WERI-Rb-1 (cell line): ENCODE measurements around the gene PRKCA.

Experiments
- DNase-seq: peaks from one replicate; pipeline ENCODE4 v3.0.0-alpha.2; 2020
- H3K27ac ChIP-seq: fragments of 250-450 bp; sonication (Bioruptor Pico); 2 replicates; pipeline ENCODE4 v1.5.1; 2020; ENCODE audit warnings: mild to moderate bottlenecking, moderate library complexity
- H3K27me3 ChIP-seq: fragments of 250-450 bp; sonication (Bioruptor Pico); 2 replicates; pipeline ENCODE4 v1.5.1; 2021; ENCODE audit warnings: mild to moderate bottlenecking, low read depth, moderate library complexity; ENCODE audit not compliant: insufficient read depth, severe bottlenecking
- H3K36me3 ChIP-seq: fragments of 250-450 bp; sonication (Bioruptor Pico); 2 replicates; pipeline ENCODE4 v1.5.1; 2020; ENCODE audit warnings: mild to moderate bottlenecking, moderate library complexity
- H3K4me3 ChIP-seq: 2 replicates; pipeline ENCODE4 v1.5.1; 2011; ENCODE audit warnings: low read depth, mild to moderate bottlenecking, control low read depth, low read length
- H3K9me3 ChIP-seq: fragments of 250-450 bp; sonication (Bioruptor Pico); 2 replicates; pipeline ENCODE4 v1.5.1; 2021; ENCODE audit warnings: mild to moderate bottlenecking, moderate library complexity; ENCODE audit not compliant: severe bottlenecking
- TF ChIP-seq, protein P1 (sequence below): IDR thresholded peaks from 2 replicates; pipeline ENCODE4 v1.5.1; 2011; ENCODE audit warnings: low read depth, mild to moderate bottlenecking, control low read depth, inconsistent platforms, low read length

The PRKCA gene

DNA sequence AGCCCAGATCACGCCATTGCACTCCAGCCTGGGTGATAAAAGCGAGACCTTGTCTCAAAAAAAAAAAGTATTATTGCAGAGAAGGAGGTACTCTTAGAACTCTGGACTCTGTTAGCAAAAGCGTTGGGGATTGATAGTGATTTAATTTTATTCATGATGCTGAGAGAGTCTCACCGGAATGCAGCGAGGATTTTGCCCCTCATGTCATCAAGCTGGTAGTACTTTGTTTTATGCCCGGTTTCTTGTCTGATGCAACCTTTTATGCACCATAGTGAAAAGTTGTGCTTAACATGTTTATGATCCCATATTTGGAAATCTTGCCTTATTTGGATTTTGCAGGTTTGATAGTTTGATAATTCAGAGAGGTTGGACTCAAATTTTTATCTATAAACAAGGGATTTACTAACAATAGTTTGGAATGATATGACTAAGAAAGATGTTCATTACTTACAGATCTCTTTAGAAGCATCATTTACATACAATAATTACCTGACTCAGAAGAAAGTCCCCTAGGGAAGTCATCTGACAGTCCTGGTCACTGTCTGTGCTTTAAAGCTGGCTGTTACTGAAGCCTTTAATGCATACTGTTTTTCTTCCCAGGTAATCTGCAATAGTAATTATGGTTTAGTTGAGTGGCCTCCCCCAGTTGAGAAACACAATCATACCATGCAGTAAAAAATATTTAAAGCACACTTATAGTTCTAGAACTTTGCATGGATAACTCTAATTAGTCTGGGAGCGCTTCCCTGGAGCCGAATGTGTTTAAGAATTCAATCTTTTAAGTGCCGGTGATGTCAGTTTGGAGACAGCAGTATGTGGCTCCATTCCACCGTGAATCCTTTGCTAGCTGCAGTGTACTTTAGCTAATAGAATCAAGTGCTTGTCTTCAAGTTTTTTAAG, 120.9 kb downstream of the PRKCA start:
- Histone ChIP-seq H3K27me3 (no peaks in the 10 kb centered on the region), H3K36me3 (no peaks in the 10 kb centered on the region), H3K9me3 (no peaks in the 10 kb centered on the region), H3K27ac (no peak overlapping the region), H3K4me3 (no peak overlapping the region)
- TF ChIP-seq, protein P1, sequence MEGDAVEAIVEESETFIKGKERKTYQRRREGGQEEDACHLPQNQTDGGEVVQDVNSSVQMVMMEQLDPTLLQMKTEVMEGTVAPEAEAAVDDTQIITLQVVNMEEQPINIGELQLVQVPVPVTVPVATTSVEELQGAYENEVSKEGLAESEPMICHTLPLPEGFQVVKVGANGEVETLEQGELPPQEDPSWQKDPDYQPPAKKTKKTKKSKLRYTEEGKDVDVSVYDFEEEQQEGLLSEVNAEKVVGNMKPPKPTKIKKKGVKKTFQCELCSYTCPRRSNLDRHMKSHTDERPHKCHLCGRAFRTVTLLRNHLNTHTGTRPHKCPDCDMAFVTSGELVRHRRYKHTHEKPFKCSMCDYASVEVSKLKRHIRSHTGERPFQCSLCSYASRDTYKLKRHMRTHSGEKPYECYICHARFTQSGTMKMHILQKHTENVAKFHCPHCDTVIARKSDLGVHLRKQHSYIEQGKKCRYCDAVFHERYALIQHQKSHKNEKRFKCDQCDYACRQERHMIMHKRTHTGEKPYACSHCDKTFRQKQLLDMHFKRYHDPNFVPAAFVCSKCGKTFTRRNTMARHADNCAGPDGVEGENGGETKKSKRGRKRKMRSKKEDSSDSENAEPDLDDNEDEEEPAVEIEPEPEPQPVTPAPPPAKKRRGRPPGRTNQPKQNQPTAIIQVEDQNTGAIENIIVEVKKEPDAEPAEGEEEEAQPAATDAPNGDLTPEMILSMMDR = no peak
- no peak for DNase-seq

DNA sequence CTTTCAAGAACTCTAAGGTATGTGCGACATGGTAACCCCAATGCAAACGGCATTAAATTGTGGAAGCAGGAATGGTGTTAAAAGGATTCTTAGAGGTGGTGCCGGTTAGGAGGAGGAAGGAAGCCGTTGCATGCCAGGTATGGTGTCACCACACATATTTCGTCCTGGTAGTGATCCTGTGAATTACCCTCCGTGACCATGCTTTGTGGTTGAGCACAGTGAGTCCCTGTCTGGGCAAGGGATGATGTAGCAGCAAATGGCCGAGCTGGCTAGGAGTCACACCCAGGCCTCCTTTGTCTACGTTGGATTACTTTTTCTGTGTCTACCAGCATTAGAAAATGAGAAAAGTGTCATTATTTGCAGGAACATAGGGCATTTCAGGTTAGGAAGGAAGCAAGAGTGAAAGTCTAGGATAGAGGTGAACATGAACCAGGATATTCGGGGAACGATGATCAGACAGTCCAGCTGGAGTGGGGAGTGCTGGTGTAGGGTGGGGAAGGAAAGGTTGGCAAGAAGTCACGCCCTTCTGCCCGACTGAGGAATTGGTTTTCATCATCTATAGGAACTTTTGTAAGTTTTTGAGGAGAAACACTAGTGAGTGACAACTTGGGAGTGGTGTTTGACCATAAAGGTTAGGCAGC, 123.5 kb downstream of the PRKCA start:
- Histone ChIP-seq H3K27me3 (no peaks in the 10 kb centered on the region), H3K9me3 (no peaks in the 10 kb centered on the region), H3K36me3 (no peaks in the 10 kb centered on the region), H3K27ac (no peak overlapping the region), H3K4me3 (no peak overlapping the region)
- no peak for DNase-seq
- TF ChIP-seq, protein P1 = no peak

DNA sequence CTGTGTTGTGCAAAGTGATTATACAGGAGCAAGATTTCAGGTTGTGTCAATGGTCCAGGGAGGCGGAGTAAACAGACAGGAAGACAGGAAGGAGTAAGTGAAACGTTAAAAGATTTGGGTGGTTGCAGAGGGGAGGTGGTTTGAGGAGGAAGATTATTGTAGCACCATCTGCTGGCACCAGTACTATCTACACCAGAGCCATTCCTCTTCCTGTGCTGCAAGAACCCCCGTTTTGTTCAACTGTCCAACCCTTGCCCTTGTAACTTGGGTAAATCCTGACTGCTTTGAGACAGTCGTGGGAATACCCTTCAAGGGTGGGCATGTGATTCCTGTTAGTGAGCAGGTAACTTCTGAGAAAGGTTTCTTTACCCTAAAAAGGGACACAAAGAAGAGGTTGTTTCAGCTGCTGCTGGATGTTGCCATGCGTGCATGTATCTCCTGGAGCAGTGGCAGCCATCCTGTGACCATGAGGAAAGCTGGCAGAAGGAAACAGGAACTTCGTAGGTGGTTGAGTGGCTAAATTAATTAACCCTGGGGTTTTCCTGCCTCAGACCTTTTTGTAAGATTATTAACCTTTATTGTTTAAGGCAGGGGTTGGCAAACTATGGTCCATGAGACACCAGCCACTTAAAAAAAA, 124.1 kb downstream of the PRKCA start:
- Histone ChIP-seq H3K27me3 (no peaks in the 10 kb centered on the region), H3K36me3 (no peaks in the 10 kb centered on the region), H3K27ac (no peak overlapping the region), H3K4me3 (no peak overlapping the region), H3K9me3 (no peaks in the 10 kb centered on the region)
- DNase-seq = peak; percentile 29
- TF ChIP-seq, protein P1 = peak; percentile 77

DNA sequence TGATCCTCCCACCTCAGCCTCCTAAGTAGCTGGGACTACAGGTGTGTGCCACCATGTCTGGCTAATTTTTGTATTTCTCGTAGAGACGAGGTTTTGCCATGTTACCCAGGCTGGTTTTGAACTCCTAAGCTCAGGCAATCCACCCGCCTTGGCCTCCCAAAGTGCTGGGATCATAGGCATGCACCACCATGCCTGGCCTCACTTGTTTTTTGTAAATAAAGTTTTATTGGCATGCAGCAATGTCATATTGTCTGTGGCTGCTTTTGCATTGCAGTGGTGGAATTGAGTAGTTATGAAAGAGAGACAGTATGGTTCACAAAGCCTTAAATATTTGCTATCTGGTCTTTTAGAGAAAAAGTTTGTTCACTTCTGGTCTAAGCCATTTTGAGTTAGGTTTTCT, 124.7 kb downstream of the PRKCA start:
- TF ChIP-seq, protein P1 = no peak
- no peaks in the 10 kb centered on the region for H3K36me3 ChIP-seq
- no peaks in the 10 kb centered on the region for H3K27me3 ChIP-seq
- H3K9me3 ChIP-seq = no peaks in the 10 kb centered on the region
- DNase-seq = no peak
- H3K4me3 ChIP-seq = no peak overlapping the region
- no peak overlapping the region for H3K27ac ChIP-seq

DNA sequence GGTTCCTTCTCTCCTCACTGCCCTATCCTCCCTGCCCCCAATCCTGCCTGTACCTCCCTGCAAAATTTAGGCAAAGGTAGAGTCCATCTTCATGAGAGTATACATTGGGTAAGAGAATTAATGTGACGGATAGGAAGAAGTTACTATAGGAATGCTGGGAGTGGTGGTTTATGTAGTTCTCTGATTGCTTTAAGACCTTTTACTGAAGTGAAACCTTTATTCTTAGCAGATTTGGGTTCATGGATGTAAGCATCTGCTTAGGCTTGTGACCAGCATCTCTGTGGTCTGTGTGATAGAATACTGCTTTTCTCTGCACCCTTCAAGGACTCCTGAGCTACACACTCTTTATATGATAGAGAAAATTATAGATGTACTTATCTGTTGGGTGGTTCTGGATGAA, 127.3 kb downstream of the PRKCA start:
- TF ChIP-seq, protein P1 = no peak
- H3K27me3 ChIP-seq = no peaks in the 10 kb centered on the region
- H3K36me3 ChIP-seq = no peaks in the 10 kb centered on the region
- H3K4me3 ChIP-seq = no peak overlapping the region
- no peaks in the 10 kb centered on the region for H3K9me3 ChIP-seq
- no peak overlapping the region for H3K27ac ChIP-seq
- DNase-seq = no peak
